ENCODE measurements around the gene ANGPTL4.

DNA sequence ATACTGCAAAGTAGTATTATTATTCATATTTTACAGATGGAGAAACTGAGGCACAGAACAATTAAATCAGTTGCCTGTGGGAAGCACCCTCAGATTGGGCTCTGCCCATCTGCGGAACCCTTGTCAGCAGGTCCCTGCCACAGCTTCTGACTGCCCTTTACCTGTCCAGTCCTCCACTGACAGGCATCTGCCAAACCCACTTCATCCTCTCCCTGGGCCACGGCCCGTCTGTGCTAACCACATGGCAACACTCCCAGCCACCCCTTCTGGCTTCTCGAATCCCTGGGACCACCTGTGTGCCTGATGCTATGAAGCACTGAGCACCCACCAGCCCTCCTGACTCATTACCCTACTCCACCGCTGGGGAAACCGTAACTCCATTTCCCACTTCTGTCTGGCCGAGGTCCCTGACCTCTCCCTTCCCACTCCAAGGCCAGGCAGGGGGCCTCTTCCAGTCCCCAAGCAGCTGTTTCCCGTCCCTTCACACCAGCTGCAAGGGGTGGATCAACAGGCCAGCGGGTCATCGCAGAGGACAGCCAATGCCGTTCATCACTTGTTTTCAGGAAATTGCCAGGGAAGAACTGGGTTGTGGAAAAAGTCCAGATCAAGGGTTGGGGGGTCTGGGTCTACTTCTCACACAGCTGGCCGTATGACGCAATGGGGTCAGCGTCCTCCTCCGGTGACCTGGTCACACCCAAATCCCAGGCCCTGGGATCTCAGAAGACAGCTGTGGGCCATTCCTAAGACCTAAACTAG lies 23.4 kb upstream of the ANGPTL4 start:
- TF ChIP-seq TCF12 (IDR thresholded peaks at IDR 0.05; ENCODE audit: low read depth) (no peak), NFIC (IDR thresholded peaks at IDR 0.05) (no peak), TAF1 (IDR thresholded peaks at IDR 0.05; ENCODE audit: low read depth) (no peak), CEBPB (IDR thresholded peaks at IDR 0.05) (no peak), RAD21 (IDR thresholded peaks at IDR 0.05; ENCODE audit: low read depth) (no peak), EP300 (IDR thresholded peaks at IDR 0.05; ENCODE audit: borderline replicate concordance) (no peak), CREB1 (IDR thresholded peaks at IDR 0.05; ENCODE audit: low read depth) (no peak), ZBTB7A (IDR thresholded peaks at IDR 0.05; ENCODE audit: low read depth) (no peak), EGR1 (IDR thresholded peaks at IDR 0.05) (no peak), TEAD4 (IDR thresholded peaks at IDR 0.05) (no peak)
- TF ChIP-seq, protein P1, sequence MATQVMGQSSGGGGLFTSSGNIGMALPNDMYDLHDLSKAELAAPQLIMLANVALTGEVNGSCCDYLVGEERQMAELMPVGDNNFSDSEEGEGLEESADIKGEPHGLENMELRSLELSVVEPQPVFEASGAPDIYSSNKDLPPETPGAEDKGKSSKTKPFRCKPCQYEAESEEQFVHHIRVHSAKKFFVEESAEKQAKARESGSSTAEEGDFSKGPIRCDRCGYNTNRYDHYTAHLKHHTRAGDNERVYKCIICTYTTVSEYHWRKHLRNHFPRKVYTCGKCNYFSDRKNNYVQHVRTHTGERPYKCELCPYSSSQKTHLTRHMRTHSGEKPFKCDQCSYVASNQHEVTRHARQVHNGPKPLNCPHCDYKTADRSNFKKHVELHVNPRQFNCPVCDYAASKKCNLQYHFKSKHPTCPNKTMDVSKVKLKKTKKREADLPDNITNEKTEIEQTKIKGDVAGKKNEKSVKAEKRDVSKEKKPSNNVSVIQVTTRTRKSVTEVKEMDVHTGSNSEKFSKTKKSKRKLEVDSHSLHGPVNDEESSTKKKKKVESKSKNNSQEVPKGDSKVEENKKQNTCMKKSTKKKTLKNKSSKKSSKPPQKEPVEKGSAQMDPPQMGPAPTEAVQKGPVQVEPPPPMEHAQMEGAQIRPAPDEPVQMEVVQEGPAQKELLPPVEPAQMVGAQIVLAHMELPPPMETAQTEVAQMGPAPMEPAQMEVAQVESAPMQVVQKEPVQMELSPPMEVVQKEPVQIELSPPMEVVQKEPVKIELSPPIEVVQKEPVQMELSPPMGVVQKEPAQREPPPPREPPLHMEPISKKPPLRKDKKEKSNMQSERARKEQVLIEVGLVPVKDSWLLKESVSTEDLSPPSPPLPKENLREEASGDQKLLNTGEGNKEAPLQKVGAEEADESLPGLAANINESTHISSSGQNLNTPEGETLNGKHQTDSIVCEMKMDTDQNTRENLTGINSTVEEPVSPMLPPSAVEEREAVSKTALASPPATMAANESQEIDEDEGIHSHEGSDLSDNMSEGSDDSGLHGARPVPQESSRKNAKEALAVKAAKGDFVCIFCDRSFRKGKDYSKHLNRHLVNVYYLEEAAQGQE (IDR thresholded peaks at IDR 0.05; ENCODE audit: low read depth): no peak
- TF ChIP-seq, protein P2, sequence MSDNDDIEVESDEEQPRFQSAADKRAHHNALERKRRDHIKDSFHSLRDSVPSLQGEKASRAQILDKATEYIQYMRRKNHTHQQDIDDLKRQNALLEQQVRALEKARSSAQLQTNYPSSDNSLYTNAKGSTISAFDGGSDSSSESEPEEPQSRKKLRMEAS (IDR thresholded peaks at IDR 0.05): no peak
- TF ChIP-seq, protein P3, sequence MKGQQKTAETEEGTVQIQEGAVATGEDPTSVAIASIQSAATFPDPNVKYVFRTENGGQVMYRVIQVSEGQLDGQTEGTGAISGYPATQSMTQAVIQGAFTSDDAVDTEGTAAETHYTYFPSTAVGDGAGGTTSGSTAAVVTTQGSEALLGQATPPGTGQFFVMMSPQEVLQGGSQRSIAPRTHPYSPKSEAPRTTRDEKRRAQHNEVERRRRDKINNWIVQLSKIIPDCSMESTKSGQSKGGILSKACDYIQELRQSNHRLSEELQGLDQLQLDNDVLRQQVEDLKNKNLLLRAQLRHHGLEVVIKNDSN (IDR thresholded peaks at IDR 0.05): no peak
